IMR-90 (cell line): ENCODE data around the gene SLC9A9. TPM values are rescaled to one million over a fixed set of nuclear protein-coding genes. Genes with fewer than 3 reads are reported as not detected.

Experiments used
- ATAC-seq: fragments of 200-7000 bp; cut with Tn5 transposase; 2 replicates; pipeline ENCODE4 v1.9.1; 2020; ENCODE audit warnings: low read depth, mild to moderate bottlenecking, moderate library complexity
- BruUV-seq: library from RNA; stranded (reverse); fragments of 400-500 nt; replicated peaks from 2 replicates; lab custom pipeline; 2021; lab: Mats Ljungman, UMichigan
- CTCF ChIA-PET: fragments of 300-600 bp; formaldehyde crosslinking; extraction: SDS; loops from one replicate; lab custom pipeline; 2021; ENCODE audit warnings: antibody characterized with exemption; lab: Yijun Ruan, JAX
- POLR2A ChIA-PET: fragments of 300-600 bp; sonication (Branson Sonifier 250); formaldehyde crosslinking; loops from one replicate; lab custom pipeline; 2022; ENCODE audit warnings: antibody characterized with exemption; ENCODE audit not compliant: unreplicated experiment; lab: Charles Lee
- DNase-seq: peaks from one replicate; pipeline ENCODE4 v3.0.0; 2013
- H2AFZ ChIP-seq: replicated peaks from 2 replicates; pipeline ENCODE3; 2013; ENCODE audit warnings: low read length, mild to moderate bottlenecking; ENCODE audit not compliant: poor library complexity
- H2AK5ac ChIP-seq: 2 replicates; pipeline ENCODE4 v1.6.1; 2013; ENCODE audit warnings: low read depth, low read length, inconsistent platforms
- H2AK9ac ChIP-seq: replicated peaks from 2 replicates; pipeline ENCODE3; 2013; ENCODE audit warnings: mild to moderate bottlenecking, low read depth, low read length, moderate library complexity; ENCODE audit not compliant: poor library complexity
- H2BK120ac ChIP-seq: 2 replicates; pipeline ENCODE4 v1.6.1; 2013; ENCODE audit warnings: low read depth, low read length, inconsistent platforms
- H2BK15ac ChIP-seq: 3 replicates; pipeline ENCODE4 v1.6.1; 2013; ENCODE audit warnings: low read depth, low read length, inconsistent platforms
- H2BK20ac ChIP-seq: 2 replicates; pipeline ENCODE4 v1.6.1; 2013; ENCODE audit warnings: low read depth, mild to moderate bottlenecking, inconsistent platforms, low read length, moderate library complexity
- H2BK5ac ChIP-seq: 2 replicates; pipeline ENCODE4 v1.6.1; 2013; ENCODE audit warnings: mild to moderate bottlenecking, low read depth, low read length, inconsistent platforms; ENCODE audit not compliant: poor library complexity, severe bottlenecking
- H3K14ac ChIP-seq: replicated peaks from 2 replicates; pipeline ENCODE4 v1.6.1; 2013; ENCODE audit warnings: low read depth, low read length, inconsistent platforms
- H3K18ac ChIP-seq: 2 replicates; pipeline ENCODE4 v1.6.1; 2013; ENCODE audit warnings: low read depth, low read length, control low read depth
- H3K23ac ChIP-seq: 2 replicates; pipeline ENCODE4 v1.6.1; 2013; ENCODE audit warnings: low read depth, low read length, inconsistent platforms
- H3K27ac ChIP-seq: 2 replicates; pipeline ENCODE4 v1.5.1; 2013; ENCODE audit warnings: mild to moderate bottlenecking, control low read depth, low read length; ENCODE audit not compliant: insufficient read depth
- H3K27me3 ChIP-seq: 2 replicates; pipeline ENCODE4 v1.6.1; 2013; ENCODE audit warnings: low read length; ENCODE audit not compliant: control insufficient read depth, insufficient read depth
- H3K36me3 ChIP-seq: 2 replicates; pipeline ENCODE4 v1.6.1; 2013; ENCODE audit warnings: low read length, mixed read lengths; ENCODE audit not compliant: control insufficient read depth, insufficient read depth
- H3K4ac ChIP-seq: 2 replicates; pipeline ENCODE4 v1.6.1; 2013; ENCODE audit warnings: low read depth, low read length, inconsistent platforms
- H3K4me1 ChIP-seq: 2 replicates; pipeline ENCODE4 v1.6.1; 2013; ENCODE audit warnings: low read length, mixed read lengths; ENCODE audit not compliant: control insufficient read depth, insufficient read depth
- H3K4me2 ChIP-seq: 2 replicates; pipeline ENCODE4 v1.6.1; 2013; ENCODE audit warnings: low read depth, mild to moderate bottlenecking, control low read depth, low read length, moderate library complexity
- H3K4me3 ChIP-seq: 2 replicates; pipeline ENCODE4 v1.5.1; 2013; ENCODE audit warnings: low read depth, mild to moderate bottlenecking, control low read depth, low read length, moderate library complexity; ENCODE audit not compliant: insufficient read depth
- H3K56ac ChIP-seq: 2 replicates; pipeline ENCODE4 v1.6.1; 2013; ENCODE audit warnings: low read length, inconsistent platforms; ENCODE audit not compliant: insufficient read depth; ENCODE audit errors: extremely low read depth
- H3K79me1 ChIP-seq, 2 experiments: 2 replicates each; pipeline ENCODE4 v1.6.1; 2013; ENCODE audit warnings: low read length in 2 of 2, inconsistent platforms in 1 of 2, low read depth in 1 of 2
- H3K9ac ChIP-seq: 2 replicates; pipeline ENCODE4 v1.6.1; 2013; ENCODE audit warnings: low read depth, low read length, control low read depth
- H3K9me1 ChIP-seq: 2 replicates; pipeline ENCODE4 v1.6.1; 2013; ENCODE audit warnings: low read length, inconsistent platforms; ENCODE audit not compliant: insufficient read depth
- H3K9me3 ChIP-seq: 2 replicates; pipeline ENCODE4 v1.6.1; 2013; ENCODE audit warnings: low read length; ENCODE audit not compliant: control insufficient read depth, insufficient read depth
- H4K20me1 ChIP-seq: 2 replicates; pipeline ENCODE4 v1.6.1; 2013; ENCODE audit warnings: low read length, inconsistent platforms; ENCODE audit not compliant: insufficient read depth
- H4K5ac ChIP-seq: 2 replicates; pipeline ENCODE4 v1.6.1; 2013; ENCODE audit warnings: mild to moderate bottlenecking, low read depth, low read length, control low read depth
- H4K8ac ChIP-seq, 2 experiments: 2 replicates each; pipeline ENCODE4 v1.6.1; 2013; ENCODE audit warnings: low read depth in 2 of 2, low read length in 2 of 2, control low read depth in 1 of 2, inconsistent platforms in 1 of 2
- H4K91ac ChIP-seq: 2 replicates; pipeline ENCODE4 v1.6.1; 2013; ENCODE audit warnings: low read depth, low read length, inconsistent platforms; ENCODE audit not compliant: insufficient read depth
- BHLHE40 ChIP-seq: fragments of 150-350 bp; IDR thresholded peaks from 2 replicates; pipeline ENCODE4 v1.6.1; 2016; ENCODE audit warnings: mild to moderate bottlenecking, low read depth, low read length
- CEBPB ChIP-seq: IDR thresholded peaks from 2 replicates; pipeline ENCODE4 v1.6.1; 2012; ENCODE audit warnings: low read depth, low read length, improper control_type of control experiment
- CHD1 ChIP-seq: IDR thresholded peaks from 2 replicates; pipeline ENCODE4 v1.6.1; 2012; ENCODE audit warnings: low read depth, low read length, improper control_type of control experiment
- FOS ChIP-seq: fragments of 150-350 bp; IDR thresholded peaks from 2 replicates; pipeline ENCODE4 v1.6.1; 2016; ENCODE audit warnings: low read depth, low read length
- MAFK ChIP-seq: IDR thresholded peaks from 2 replicates; pipeline ENCODE4 v1.6.1; 2012; ENCODE audit warnings: low read depth, low read length, improper control_type of control experiment
- NFE2L2 ChIP-seq: fragments of 150-350 bp; IDR thresholded peaks from 2 replicates; pipeline ENCODE4 v1.6.1; 2016; ENCODE audit warnings: low read depth, mild to moderate bottlenecking, low read length
- POLR2A ChIP-seq: IDR thresholded peaks from 2 replicates; pipeline ENCODE4 v1.6.1; 2012; ENCODE audit warnings: mild to moderate bottlenecking, low read depth, low read length
- RAD21 ChIP-seq: IDR thresholded peaks from 2 replicates; pipeline ENCODE4 v1.6.1; 2012; ENCODE audit warnings: low read length, improper control_type of control experiment
- RCOR1 ChIP-seq: IDR thresholded peaks from 2 replicates; pipeline ENCODE4 v1.6.1; 2012; ENCODE audit warnings: mild to moderate bottlenecking, low read length, improper control_type of control experiment; ENCODE audit not compliant: insufficient replicate concordance
- RFX5 ChIP-seq: IDR thresholded peaks from 2 replicates; pipeline ENCODE4 v1.8.0; 2012; ENCODE audit warnings: low read depth, mild to moderate bottlenecking, low read length, moderate library complexity
- SMC3 ChIP-seq: fragments of 150-350 bp; IDR thresholded peaks from 2 replicates; pipeline ENCODE4 v1.6.1; 2016; ENCODE audit warnings: low read depth, mild to moderate bottlenecking, antibody characterized with exemption, low read length, moderate library complexity
- WGBS, 2 experiments: methylation state at CpG; one replicate each; pipeline versions ENCODE4 v1.1.5 to v1.1.7; 2013; ENCODE audit warnings: missing lambda C conversion rate in 2 of 2; ENCODE audit not compliant: insufficient read length in 1 of 2; ENCODE audit errors: extremely low coverage in 2 of 2; 5-methylcytosine and 5-hydroxymethylcytosine counted together
- dilution Hi-C: fragments of 300-500 bp; cut with HindIII; formaldehyde crosslinking; loops from one replicate; pipeline ENCODE4 v1.14.3; 2018; ENCODE audit warnings: low sequenced_read_pairs; ENCODE audit not compliant: unreplicated experiment
- in situ Hi-C: fragments of 300-500 bp; cut with MboI; formaldehyde crosslinking; loops from 3 replicates; pipeline ENCODE4 v1.14.3; 2019; ENCODE audit warnings: low sequenced_read_pairs, inconsistent platforms, mixed read lengths
- intact Hi-C: fragments of 100-400 bp; cut with micrococcal nuclease; formaldehyde crosslinking; loops from 2 replicates; pipeline ENCODE4 v1.10.0; 2022
- polyA plus RNA-seq, 3 experiments: library from polyadenylated mRNA; depleted of rRNA; stranded (reverse); fragments of >200 nt; gene quantifications; 2 replicates each; pipeline ENCODE4 v1.2.3, GENCODE V29; 2012; ENCODE audit warnings: low replicate concordance in 1 of 3
- total RNA-seq: library from RNA; depleted of rRNA; stranded (reverse); fragments of >200 nt; gene quantifications from 2 replicates; pipeline ENCODE4 v1.2.3, GENCODE V29; 2012
- TF ChIP-seq, protein P1 (sequence below): conservative IDR thresholded peaks from 2 replicates; pipeline ENCODE4 v1.5.1; 2012; ENCODE audit warnings: mild to moderate bottlenecking, low read depth, low read length, improper control_type of control experiment
- TF ChIP-seq, protein P2 (sequence below): fragments of 150-350 bp; IDR thresholded peaks from 2 replicates; pipeline ENCODE4 v1.6.1; 2017; ENCODE audit warnings: mild to moderate bottlenecking, antibody characterized with exemption, low read length, low read depth

The SLC9A9 gene
- total and polyA plus RNA-seq, 2 of the 4 experiments (the other 2 are of a cell fraction), result 1.4 to 2.3 TPM

DNA sequence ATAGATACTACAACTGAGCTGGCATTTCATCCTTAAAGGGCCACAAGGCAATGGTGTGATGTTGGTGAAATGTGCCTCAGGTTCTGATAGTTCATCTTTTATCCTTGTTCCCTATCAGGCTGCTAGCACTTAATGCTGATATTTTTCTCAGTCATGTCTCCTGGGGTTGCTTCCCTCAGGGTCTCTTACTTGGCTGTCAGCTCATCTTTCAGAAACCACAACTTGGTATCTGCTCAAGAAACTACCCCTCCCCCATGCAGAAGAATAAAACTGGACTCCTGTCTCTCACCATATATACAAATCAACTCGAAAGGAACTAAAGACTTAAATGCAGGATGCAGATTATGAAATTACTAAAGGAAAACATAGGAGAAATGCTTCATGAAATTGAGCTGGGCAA, 420.6 kb downstream of the SLC9A9 start:
- no peak overlapping the region for H4K8ac ChIP-seq
- H3K9me1 ChIP-seq, result no peaks in the 10 kb centered on the region
- ChIA-PET POLR2A (no interaction called here), CTCF (no interaction called here)
- H2AK5ac ChIP-seq, result no peak overlapping the region
- intact Hi-C loops (no loop called here), in situ Hi-C loops (no loop called here), dilution Hi-C loops (no loop called here)
- H2BK5ac ChIP-seq, result no peak overlapping the region
- TF ChIP-seq, protein P1, sequence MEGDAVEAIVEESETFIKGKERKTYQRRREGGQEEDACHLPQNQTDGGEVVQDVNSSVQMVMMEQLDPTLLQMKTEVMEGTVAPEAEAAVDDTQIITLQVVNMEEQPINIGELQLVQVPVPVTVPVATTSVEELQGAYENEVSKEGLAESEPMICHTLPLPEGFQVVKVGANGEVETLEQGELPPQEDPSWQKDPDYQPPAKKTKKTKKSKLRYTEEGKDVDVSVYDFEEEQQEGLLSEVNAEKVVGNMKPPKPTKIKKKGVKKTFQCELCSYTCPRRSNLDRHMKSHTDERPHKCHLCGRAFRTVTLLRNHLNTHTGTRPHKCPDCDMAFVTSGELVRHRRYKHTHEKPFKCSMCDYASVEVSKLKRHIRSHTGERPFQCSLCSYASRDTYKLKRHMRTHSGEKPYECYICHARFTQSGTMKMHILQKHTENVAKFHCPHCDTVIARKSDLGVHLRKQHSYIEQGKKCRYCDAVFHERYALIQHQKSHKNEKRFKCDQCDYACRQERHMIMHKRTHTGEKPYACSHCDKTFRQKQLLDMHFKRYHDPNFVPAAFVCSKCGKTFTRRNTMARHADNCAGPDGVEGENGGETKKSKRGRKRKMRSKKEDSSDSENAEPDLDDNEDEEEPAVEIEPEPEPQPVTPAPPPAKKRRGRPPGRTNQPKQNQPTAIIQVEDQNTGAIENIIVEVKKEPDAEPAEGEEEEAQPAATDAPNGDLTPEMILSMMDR, result no peak
- no peak for TF ChIP-seq RAD21
- TF ChIP-seq MAFK, result no peak
- TF ChIP-seq, protein P2, sequence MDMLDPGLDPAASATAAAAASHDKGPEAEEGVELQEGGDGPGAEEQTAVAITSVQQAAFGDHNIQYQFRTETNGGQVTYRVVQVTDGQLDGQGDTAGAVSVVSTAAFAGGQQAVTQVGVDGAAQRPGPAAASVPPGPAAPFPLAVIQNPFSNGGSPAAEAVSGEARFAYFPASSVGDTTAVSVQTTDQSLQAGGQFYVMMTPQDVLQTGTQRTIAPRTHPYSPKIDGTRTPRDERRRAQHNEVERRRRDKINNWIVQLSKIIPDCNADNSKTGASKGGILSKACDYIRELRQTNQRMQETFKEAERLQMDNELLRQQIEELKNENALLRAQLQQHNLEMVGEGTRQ, result no peak
- no peak for TF ChIP-seq CEBPB
- TF ChIP-seq RFX5, result no peak
- no peak for TF ChIP-seq POLR2A
- TF ChIP-seq CHD1, result no peak
- no peak for TF ChIP-seq NFE2L2
- TF ChIP-seq SMC3, result no peak
- TF ChIP-seq BHLHE40, result no peak
- TF ChIP-seq RCOR1, result no peak
- no peak for TF ChIP-seq FOS
- H4K20me1 ChIP-seq, result no peaks in the 10 kb centered on the region
- no peaks in the 10 kb centered on the region for H3K9me3 ChIP-seq
- H4K5ac ChIP-seq, result no peak overlapping the region
- no peak overlapping the region for H3K4ac ChIP-seq
- no peak overlapping the region for H2BK20ac ChIP-seq
- H3K18ac ChIP-seq, result no peak overlapping the region
- no peak overlapping the region for H3K4me3 ChIP-seq
- H2AK9ac ChIP-seq, result no peak overlapping the region
- no peak overlapping the region for H2AFZ ChIP-seq
- H3K23ac ChIP-seq, result no peak overlapping the region
- ATAC-seq (no peak), DNase-seq (no peak)
- H3K27me3 ChIP-seq, result no peaks in the 10 kb centered on the region
- H3K9ac ChIP-seq, result no peak overlapping the region
- H3K36me3 ChIP-seq, result no peaks in the 10 kb centered on the region
- no CpG with 5 or more reads among the region's 1 CpG for WGBS, 2 experiments
- no peak overlapping the region for H2BK120ac ChIP-seq
- no peak overlapping the region for H4K91ac ChIP-seq
- H2BK15ac ChIP-seq, result no peak overlapping the region
- H3K4me1 ChIP-seq, result 0 out of 2 replicates have a peak, but pooled peaks cover 2% of the 10 kb centered on the region
- no peak overlapping the region for H3K27ac ChIP-seq
- BruUV-seq, result no TSS peak
- H3K79me1 ChIP-seq, result no peaks in the 10 kb centered on the region
- H3K4me2 ChIP-seq, result no peak overlapping the region
- H3K56ac ChIP-seq, result no peak overlapping the region
- H3K14ac ChIP-seq, result no peak overlapping the region
